H9 (cell line): ENCODE measurements around the gene CD86. TPM values are rescaled to one million over a fixed set of nuclear protein-coding genes. Genes with fewer than 3 reads are reported as not detected.

Experiments
- DNase-seq: peaks from one replicate; pipeline ENCODE4 v3.0.0-alpha.2; 2017
- H2AFZ ChIP-seq: one replicate; pipeline ENCODE4 v1.6.1; 2013; ENCODE audit warnings: mild to moderate bottlenecking, low read length, control low read depth, moderate library complexity
- H2AK5ac ChIP-seq: 2 replicates; pipeline ENCODE4 v1.6.1; 2013; ENCODE audit warnings: low read length, control low read depth, mixed read lengths; ENCODE audit not compliant: insufficient read length
- H2BK120ac ChIP-seq: one replicate; pipeline ENCODE4 v1.6.1; 2013; ENCODE audit warnings: low read depth, mild to moderate bottlenecking, low read length, control low read depth, inconsistent platforms; ENCODE audit not compliant: poor library complexity, severe bottlenecking
- H2BK12ac ChIP-seq: 2 replicates; pipeline ENCODE4 v1.6.1; 2013; ENCODE audit warnings: low read length, control low read depth, mixed read lengths, low read depth; ENCODE audit not compliant: insufficient read length
- H2BK15ac ChIP-seq: 2 replicates; pipeline ENCODE4 v1.6.1; 2013; ENCODE audit warnings: low read depth, low read length, control low read depth
- H2BK20ac ChIP-seq: one replicate; pipeline ENCODE4 v1.6.1; 2013; ENCODE audit warnings: low read depth, mild to moderate bottlenecking, low read length, control low read depth, inconsistent platforms; ENCODE audit not compliant: poor library complexity, severe bottlenecking
- H2BK5ac ChIP-seq: 2 replicates; pipeline ENCODE4 v1.6.1; 2013; ENCODE audit warnings: low read length, control low read depth, mixed read lengths; ENCODE audit not compliant: insufficient read length
- H3K14ac ChIP-seq: 2 replicates; pipeline ENCODE4 v1.6.1; 2013; ENCODE audit warnings: low read length, control low read depth; ENCODE audit not compliant: insufficient read depth
- H3K18ac ChIP-seq: 2 replicates; pipeline ENCODE4 v1.6.1; 2013; ENCODE audit warnings: low read depth, mild to moderate bottlenecking, mixed read lengths, low read length, control low read depth; ENCODE audit not compliant: insufficient read length
- H3K23ac ChIP-seq: 2 replicates; pipeline ENCODE4 v1.6.1; 2013; ENCODE audit warnings: low read length, control low read depth, mixed read lengths, low read depth; ENCODE audit not compliant: insufficient read length
- H3K23me2 ChIP-seq: 2 replicates; pipeline ENCODE4 v1.6.1; 2013; ENCODE audit warnings: low read depth, mild to moderate bottlenecking, mixed read lengths, low read length, control low read depth; ENCODE audit not compliant: insufficient read length, poor library complexity, severe bottlenecking
- H3K27ac ChIP-seq: 2 replicates; pipeline ENCODE4 v1.5.1; 2013; ENCODE audit warnings: low read length, control low read depth, mixed read lengths, low read depth; ENCODE audit not compliant: insufficient read length
- H3K27me3 ChIP-seq: 2 replicates; pipeline ENCODE4 v1.6.1; 2013; ENCODE audit warnings: low read length, control low read depth, inconsistent platforms; ENCODE audit not compliant: insufficient read depth
- H3K4ac ChIP-seq: 2 replicates; pipeline ENCODE4 v1.6.1; 2013; ENCODE audit warnings: low read depth, mild to moderate bottlenecking, control low read depth, inconsistent platforms, low read length, moderate library complexity
- H3K4me1 ChIP-seq: 2 replicates; pipeline ENCODE4 v1.6.1; 2013; ENCODE audit warnings: low read length, control low read depth, inconsistent platforms; ENCODE audit not compliant: insufficient read depth
- H3K4me2 ChIP-seq: 2 replicates; pipeline ENCODE4 v1.6.1; 2013; ENCODE audit warnings: low read length, control low read depth, mixed read lengths; ENCODE audit not compliant: insufficient read length, insufficient read depth
- H3K56ac ChIP-seq: 2 replicates; pipeline ENCODE4 v1.6.1; 2013; ENCODE audit warnings: low read depth, mild to moderate bottlenecking, mixed read lengths, low read length, control low read depth; ENCODE audit not compliant: insufficient read length
- H3K79me1 ChIP-seq: 2 replicates; pipeline ENCODE4 v1.6.1; 2013; ENCODE audit warnings: low read depth, mild to moderate bottlenecking, moderate library complexity, low read length, control low read depth, inconsistent platforms; ENCODE audit not compliant: insufficient read depth, poor library complexity, severe bottlenecking
- H3K79me2 ChIP-seq: 2 replicates; pipeline ENCODE4 v1.6.1; 2013; ENCODE audit warnings: low read length, control low read depth, inconsistent platforms; ENCODE audit not compliant: insufficient read depth
- H3K9ac ChIP-seq: 2 replicates; pipeline ENCODE4 v1.6.1; 2013; ENCODE audit warnings: low read length, control low read depth, mixed read lengths; ENCODE audit not compliant: insufficient read length; ENCODE audit errors: extremely low read depth
- H3K9me3 ChIP-seq: one replicate; pipeline ENCODE4 v1.6.1; 2013; ENCODE audit warnings: low read depth, low read length, inconsistent platforms; ENCODE audit not compliant: control insufficient read depth
- H3T11ph ChIP-seq: one replicate; pipeline ENCODE4 v1.6.1; 2013; ENCODE audit warnings: mild to moderate bottlenecking, low read length, control low read depth, inconsistent platforms
- H4K20me1 ChIP-seq: one replicate; pipeline ENCODE4 v1.6.1; 2013; ENCODE audit not compliant: control insufficient read depth, insufficient read length, insufficient read depth
- H4K5ac ChIP-seq: 2 replicates; pipeline ENCODE4 v1.6.1; 2013; ENCODE audit warnings: low read depth, mild to moderate bottlenecking, mixed read lengths, low read length, control low read depth; ENCODE audit not compliant: insufficient read length
- H4K8ac ChIP-seq: replicated peaks from 2 replicates; pipeline ENCODE4 v1.6.1; 2013; ENCODE audit warnings: low read length, control low read depth, mixed read lengths, low read depth; ENCODE audit not compliant: insufficient read length
- H4K91ac ChIP-seq: 2 replicates; pipeline ENCODE4 v1.6.1; 2013; ENCODE audit warnings: low read depth, mild to moderate bottlenecking, moderate library complexity, mixed read lengths, low read length, control low read depth; ENCODE audit not compliant: insufficient read length
- H3K27ac Mint-ChIP-seq, 3 experiments: 2 replicates in 2 of 3; 3 replicates in 1 of 3; pipeline ENCODE4 v1.8.0; 2020 to 2021; ENCODE audit warnings: mixed read lengths in 3 of 3, mild to moderate bottlenecking in 1 of 3, moderate library complexity in 1 of 3
- H3K27me3 Mint-ChIP-seq: 2 replicates; pipeline ENCODE4 v1.8.0; 2021; ENCODE audit warnings: low read depth, mild to moderate bottlenecking, moderate library complexity, mixed read lengths
- H3K36me3 Mint-ChIP-seq, 3 experiments: 2 replicates in 2 of 3; 3 replicates in 1 of 3; pipeline ENCODE4 v1.8.0; 2020 to 2021; ENCODE audit warnings: low read depth in 3 of 3, mixed read lengths in 3 of 3; ENCODE audit not compliant: insufficient read depth in 1 of 3
- H3K4me1 Mint-ChIP-seq, 2 experiments: 2 replicates each; pipeline ENCODE4 v1.8.0; 2020; ENCODE audit warnings: mixed read lengths in 2 of 2
- H3K4me3 Mint-ChIP-seq, 2 experiments: 2 replicates in 1 of 2; 3 replicates in 1 of 2; pipeline ENCODE4 v1.8.0; 2020 to 2021; ENCODE audit warnings: mild to moderate bottlenecking in 2 of 2, mixed read lengths in 2 of 2, moderate library complexity in 1 of 2
- H3K9me3 Mint-ChIP-seq, 2 experiments: 2 replicates in 1 of 2; 3 replicates in 1 of 2; pipeline ENCODE4 v1.8.0; 2020; ENCODE audit warnings: mild to moderate bottlenecking in 2 of 2, mixed read lengths in 2 of 2, moderate library complexity in 1 of 2
- CTCF ChIP-seq: fragments of 200-600 bp; sonication (generic); conservative IDR thresholded peaks from 3 replicates; pipeline ENCODE4 v1.8.0; 2021; ENCODE audit warnings: antibody characterized with exemption, mild to moderate bottlenecking
- WGBS: extraction: QIAGEN DNeasy Blood & Tissue Kit; methylation state at CpG from one replicate; pipeline ENCODE4 v1.1.7; 2013; ENCODE audit warnings: missing lambda C conversion rate, low lambda C conversion rate, mixed read lengths; ENCODE audit not compliant: insufficient read length; ENCODE audit errors: extremely low coverage; 5-methylcytosine and 5-hydroxymethylcytosine counted together
- total RNA-seq: library from RNA; stranded (reverse); gene quantifications from 2 replicates; pipeline ENCODE4 v1.2.1, GENCODE V29; 2021

Gene CD86
- total RNA-seq, 1 experiment from 2014 or later: not detected

- H3T11ph ChIP-seq: no peak overlapping the region
- H3K27ac ChIP-seq: no peak overlapping the region
- no peak for TF ChIP-seq CTCF
- H3K23ac ChIP-seq: no peak overlapping the region
- no peak overlapping the region for H2BK120ac ChIP-seq
- no peaks in the 10 kb centered on the region for H3K79me2 ChIP-seq
- no peak overlapping the region for H3K14ac ChIP-seq
- H3K36me3 Mint-ChIP-seq: no peaks in the 10 kb centered on the region
- no peaks in the 10 kb centered on the region for H3K9me3 Mint-ChIP-seq
- no peak overlapping the region for H4K5ac ChIP-seq
- no peak overlapping the region for H2BK5ac ChIP-seq
- H3K27me3 ChIP-seq: no peaks in the 10 kb centered on the region; the same call in 1 of the 2 replicates
- no peaks in the 10 kb centered on the region for H4K20me1 ChIP-seq
- H4K8ac ChIP-seq: no peak overlapping the region
- no peak overlapping the region for H3K27ac Mint-ChIP-seq
- no peaks in the 10 kb centered on the region for H3K9me3 ChIP-seq
- H2BK15ac ChIP-seq: no peak overlapping the region
- H3K56ac ChIP-seq: no peak overlapping the region
- H3K9ac ChIP-seq: no peak overlapping the region
- no peaks in the 10 kb centered on the region for H3K4me1 Mint-ChIP-seq
- no peak overlapping the region for H3K18ac ChIP-seq
- DNase-seq: no peak
- WGBS: no CpG with 5 or more reads among the region's 3 CpGs
- no peak overlapping the region for H3K4ac ChIP-seq
- no peak overlapping the region for H2BK12ac ChIP-seq
- H3K79me1 ChIP-seq: no peaks in the 10 kb centered on the region
- H2BK20ac ChIP-seq: no peak overlapping the region
- H3K4me1 ChIP-seq: no peaks in the 10 kb centered on the region
- no peak overlapping the region for H2AK5ac ChIP-seq
- no peak overlapping the region for H3K4me2 ChIP-seq
- H3K4me3 Mint-ChIP-seq: no peak overlapping the region
- no peaks in the 10 kb centered on the region for H3K23me2 ChIP-seq
- H2AFZ ChIP-seq: no peak overlapping the region
- no peak overlapping the region for H4K91ac ChIP-seq
- no peaks in the 10 kb centered on the region; the same call in 1 of the 2 replicates for H3K27me3 Mint-ChIP-seq
Observed at GRCh38 chr3:122088531-122088930, 33.4 kb downstream of the CD86 start.
